ENCODE results near the gene PRF1. TPM values are rescaled to one million over a fixed set of nuclear protein-coding genes. Genes with fewer than 3 reads are reported as not detected.

The PRF1 gene
- total RNA-seq, 4 donors from 2014 or later, result 0.18 to 2.1 (median 0.31) TPM; not detected in 1

- Histone ChIP-seq H3K9me3 (no peaks in the 10 kb centered on the region), H3K4me3 (no peak overlapping the region), H3K4me1 (no peaks in the 10 kb centered on the region), H3K27me3 (no peaks in the 10 kb centered on the region), H3K27ac (no peak overlapping the region), H3K36me3 (no peaks in the 10 kb centered on the region)
- ATAC-seq, result no peak
- in situ Hi-C loops (cut with MboI; ENCODE audit: low sequenced_read_pairs in 4 of 4), result no loop called here
- no peak for DNase-seq
- intact Hi-C loops (cut with DNase I; ENCODE audit: low total_unique reads), result no loop called here
- TF ChIP-seq, protein P1, sequence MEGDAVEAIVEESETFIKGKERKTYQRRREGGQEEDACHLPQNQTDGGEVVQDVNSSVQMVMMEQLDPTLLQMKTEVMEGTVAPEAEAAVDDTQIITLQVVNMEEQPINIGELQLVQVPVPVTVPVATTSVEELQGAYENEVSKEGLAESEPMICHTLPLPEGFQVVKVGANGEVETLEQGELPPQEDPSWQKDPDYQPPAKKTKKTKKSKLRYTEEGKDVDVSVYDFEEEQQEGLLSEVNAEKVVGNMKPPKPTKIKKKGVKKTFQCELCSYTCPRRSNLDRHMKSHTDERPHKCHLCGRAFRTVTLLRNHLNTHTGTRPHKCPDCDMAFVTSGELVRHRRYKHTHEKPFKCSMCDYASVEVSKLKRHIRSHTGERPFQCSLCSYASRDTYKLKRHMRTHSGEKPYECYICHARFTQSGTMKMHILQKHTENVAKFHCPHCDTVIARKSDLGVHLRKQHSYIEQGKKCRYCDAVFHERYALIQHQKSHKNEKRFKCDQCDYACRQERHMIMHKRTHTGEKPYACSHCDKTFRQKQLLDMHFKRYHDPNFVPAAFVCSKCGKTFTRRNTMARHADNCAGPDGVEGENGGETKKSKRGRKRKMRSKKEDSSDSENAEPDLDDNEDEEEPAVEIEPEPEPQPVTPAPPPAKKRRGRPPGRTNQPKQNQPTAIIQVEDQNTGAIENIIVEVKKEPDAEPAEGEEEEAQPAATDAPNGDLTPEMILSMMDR (IDR thresholded peaks at IDR 0.05 in 4 of 5, conservative IDR thresholded peaks at IDR 0.05 in 1 of 5), result no peak
- no peak for TF ChIP-seq POLR2A (IDR thresholded peaks at IDR 0.05)
These were observed 4.4 kb downstream of the PRF1 start for GRCh38 chr10:70597856-70598815.

DNA sequence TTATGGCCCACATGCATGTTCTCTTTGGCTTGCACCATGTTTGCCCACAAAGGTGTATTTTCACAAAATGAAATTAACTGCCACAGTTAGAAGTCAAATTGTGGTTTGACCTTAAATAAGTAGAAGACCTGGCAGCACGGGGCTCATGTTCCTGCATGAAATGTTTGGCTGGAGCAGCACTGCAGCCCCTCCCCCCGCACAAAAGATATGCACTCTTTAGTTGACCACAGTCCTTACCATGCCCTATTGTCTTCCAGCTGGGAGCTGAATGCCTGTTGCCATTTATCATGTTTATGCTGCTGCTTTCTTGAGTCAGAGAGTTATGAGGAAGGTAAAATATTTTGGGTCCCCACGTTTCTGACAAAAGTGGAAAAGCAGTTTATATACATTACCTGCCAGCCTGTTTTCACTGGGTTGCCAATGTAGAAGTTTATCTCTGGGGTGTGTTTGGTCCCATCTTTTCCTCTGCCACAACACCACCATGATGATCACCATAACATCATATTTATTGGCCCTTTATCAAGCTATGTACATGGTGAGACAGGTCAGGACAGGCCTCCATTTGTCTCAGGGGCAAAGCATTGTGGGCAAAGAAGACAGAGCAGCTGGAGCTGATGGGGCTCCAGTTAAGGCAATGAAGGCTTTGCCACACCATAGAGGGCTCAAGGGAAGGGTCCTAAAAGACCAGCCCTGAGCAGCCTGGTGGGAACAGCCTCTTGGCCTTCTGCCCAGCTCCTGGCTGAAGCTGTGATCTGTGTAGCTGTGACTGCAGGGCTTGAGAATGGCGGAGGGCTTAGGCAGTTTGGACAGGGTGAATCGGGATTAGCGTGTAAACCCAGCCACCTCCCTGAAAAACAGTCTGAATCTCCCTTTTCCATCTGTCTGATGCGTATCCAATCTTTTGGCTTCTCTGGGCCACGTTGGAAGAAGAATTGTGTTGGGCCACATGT, 5.4 kb downstream of the PRF1 start:
- H3K36me3 ChIP-seq, result no peaks in the 10 kb centered on the region
- no peaks in the 10 kb centered on the region for H3K4me1 ChIP-seq
- no peak for ATAC-seq
- in situ Hi-C loops (cut with MboI; ENCODE audit: low sequenced_read_pairs in 4 of 4) (no loop called here), intact Hi-C loops (cut with DNase I; ENCODE audit: low total_unique reads) (no loop called here)
- no peaks in the 10 kb centered on the region for H3K9me3 ChIP-seq
- no peak for TF ChIP-seq POLR2A (IDR thresholded peaks at IDR 0.05)
- TF ChIP-seq, protein P1 (IDR thresholded peaks at IDR 0.05 in 4 of 5, conservative IDR thresholded peaks at IDR 0.05 in 1 of 5), result no peak
- H3K27me3 ChIP-seq, result no peaks in the 10 kb centered on the region
- H3K4me3 ChIP-seq, result no peak overlapping the region
- no peak overlapping the region for H3K27ac ChIP-seq
- no peak for DNase-seq

DNA sequence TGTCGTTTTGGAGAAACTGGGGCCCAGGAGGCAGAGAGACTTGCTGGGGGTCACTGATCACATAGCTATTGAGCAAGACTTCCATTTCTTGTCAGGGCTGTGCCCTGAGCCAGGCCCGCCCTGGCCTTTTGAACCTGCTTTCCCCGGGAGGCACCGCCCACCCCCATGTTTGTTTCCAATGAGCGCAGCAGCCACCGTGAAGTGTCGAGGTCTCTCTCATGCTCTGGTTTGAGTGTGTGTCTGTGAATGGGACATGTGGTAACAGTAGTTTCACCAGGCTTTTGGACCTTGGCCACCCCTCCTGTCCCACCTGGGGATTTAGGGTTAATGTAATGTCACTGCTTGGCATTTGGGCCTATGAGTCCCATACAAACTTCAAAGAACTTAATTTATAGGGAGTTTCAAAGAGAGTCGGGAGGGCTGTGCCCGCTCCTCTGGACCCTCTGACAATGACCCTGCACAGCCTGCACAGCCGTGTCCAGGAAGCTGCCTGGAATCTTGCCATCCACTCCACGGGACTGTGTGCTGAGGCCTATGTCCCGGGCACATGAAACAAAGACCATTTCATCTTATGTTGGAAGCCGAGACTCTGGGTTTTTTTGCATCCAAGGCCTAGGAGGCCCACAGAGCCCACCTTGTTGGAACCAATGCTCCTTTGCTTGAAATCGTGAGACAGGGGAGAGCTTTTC, 6.3 kb downstream of the PRF1 start:
- H3K4me3 ChIP-seq, result no peak overlapping the region
- H3K27me3 ChIP-seq, result no peaks in the 10 kb centered on the region
- no peaks in the 10 kb centered on the region for H3K4me1 ChIP-seq
- TF ChIP-seq, protein P1 (IDR thresholded peaks at IDR 0.05 in 4 of 5, conservative IDR thresholded peaks at IDR 0.05 in 1 of 5), result no peak
- no peak for TF ChIP-seq POLR2A (IDR thresholded peaks at IDR 0.05)
- in situ Hi-C loops (cut with MboI; ENCODE audit: low sequenced_read_pairs in 4 of 4) (no loop called here), intact Hi-C loops (cut with DNase I; ENCODE audit: low total_unique reads) (no loop called here)
- H3K9me3 ChIP-seq, result no peaks in the 10 kb centered on the region
- no peak for DNase-seq
- no peaks in the 10 kb centered on the region for H3K36me3 ChIP-seq
- H3K27ac ChIP-seq, result no peak overlapping the region
- ATAC-seq, result no peak

DNA sequence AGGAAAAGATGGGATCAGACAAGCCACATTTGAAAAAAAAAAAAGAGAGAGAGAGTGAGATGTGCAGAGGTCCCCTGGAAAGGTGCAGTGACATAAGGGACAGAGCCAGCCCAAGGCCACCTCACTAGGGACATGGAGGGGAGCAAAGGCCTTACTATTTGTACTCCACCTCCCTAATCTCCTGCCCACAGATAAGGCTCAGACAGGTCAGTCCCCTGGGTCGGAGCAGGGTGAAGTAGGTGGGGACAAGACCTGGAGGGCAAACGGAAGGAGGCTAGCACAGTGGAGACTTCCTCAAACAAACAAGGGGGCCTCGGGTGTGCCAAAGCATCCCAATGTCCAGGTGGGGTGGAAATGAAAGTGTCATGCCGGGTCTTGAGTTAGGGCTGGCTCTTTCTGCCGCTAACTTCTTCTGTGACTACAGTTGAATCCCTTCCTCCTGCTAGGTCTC, 7.0 kb downstream of the PRF1 start:
- in situ Hi-C loops (cut with MboI; ENCODE audit: low sequenced_read_pairs in 4 of 4), result no loop called here
- H3K9me3 ChIP-seq, result no peaks in the 10 kb centered on the region
- no peak overlapping the region for H3K27ac ChIP-seq
- no peak for ATAC-seq
- H3K4me1 ChIP-seq, result no peaks in the 10 kb centered on the region
- no peak overlapping the region for H3K4me3 ChIP-seq
- no peak for DNase-seq
- intact Hi-C loops (cut with DNase I; ENCODE audit: low total_unique reads), result no loop called here
- no peak for TF ChIP-seq POLR2A (IDR thresholded peaks at IDR 0.05)
- TF ChIP-seq, protein P1 (IDR thresholded peaks at IDR 0.05 in 4 of 5, conservative IDR thresholded peaks at IDR 0.05 in 1 of 5), result no peak
- H3K27me3 ChIP-seq, result no peaks in the 10 kb centered on the region
- no peaks in the 10 kb centered on the region for H3K36me3 ChIP-seq

Measured in gastrocnemius medialis (tissue), 4 donors.